Thyroid gland (tissue), 4 donors: ENCODE measurements around the gene VAPA.

Experiments
- CTCF ChIP-seq, 6 experiments: fragments of 200-600 bp in 3 of 6; fragments of 450-650 bp in 3 of 6; sonication (generic) in 3 of 6; IDR thresholded peaks; one replicate each; pipeline ENCODE4 v1.5.1; 2016 to 2019; ENCODE audit warnings: antibody characterized with exemption in 6 of 6, mild to moderate bottlenecking in 2 of 6, inconsistent platforms in 1 of 6, moderate library complexity in 1 of 6
- POLR2A ChIP-seq, 2 donors: fragments of 450-650 bp; IDR thresholded peaks; one replicate each; pipeline ENCODE4 v1.6.1; 2017; ENCODE audit warnings: antibody characterized with exemption in 2 of 2, mild to moderate bottlenecking in 2 of 2, moderate library complexity in 1 of 2

GRCh38 chr18:9925369-9925768 is 11.6 kb downstream of the VAPA start:
- TF ChIP-seq CTCF (IDR thresholded peaks at IDR 0.05) (no peak), POLR2A (IDR thresholded peaks at IDR 0.05) (no peak)
